Activated T-cell treated with anti-CD3 and anti-CD28 coated beads for 1 hour (primary cell): Measurements from ENCODE around the gene APC2.
A peak's percentile ranks its signal among the peaks of the same experiment; 100 is the strongest.

Experiments used
- DNase-seq: peaks from one replicate; pipeline ENCODE4 v3.0.0-alpha.2; 2020; ENCODE audit warnings: low read depth

The APC2 gene

DNA sequence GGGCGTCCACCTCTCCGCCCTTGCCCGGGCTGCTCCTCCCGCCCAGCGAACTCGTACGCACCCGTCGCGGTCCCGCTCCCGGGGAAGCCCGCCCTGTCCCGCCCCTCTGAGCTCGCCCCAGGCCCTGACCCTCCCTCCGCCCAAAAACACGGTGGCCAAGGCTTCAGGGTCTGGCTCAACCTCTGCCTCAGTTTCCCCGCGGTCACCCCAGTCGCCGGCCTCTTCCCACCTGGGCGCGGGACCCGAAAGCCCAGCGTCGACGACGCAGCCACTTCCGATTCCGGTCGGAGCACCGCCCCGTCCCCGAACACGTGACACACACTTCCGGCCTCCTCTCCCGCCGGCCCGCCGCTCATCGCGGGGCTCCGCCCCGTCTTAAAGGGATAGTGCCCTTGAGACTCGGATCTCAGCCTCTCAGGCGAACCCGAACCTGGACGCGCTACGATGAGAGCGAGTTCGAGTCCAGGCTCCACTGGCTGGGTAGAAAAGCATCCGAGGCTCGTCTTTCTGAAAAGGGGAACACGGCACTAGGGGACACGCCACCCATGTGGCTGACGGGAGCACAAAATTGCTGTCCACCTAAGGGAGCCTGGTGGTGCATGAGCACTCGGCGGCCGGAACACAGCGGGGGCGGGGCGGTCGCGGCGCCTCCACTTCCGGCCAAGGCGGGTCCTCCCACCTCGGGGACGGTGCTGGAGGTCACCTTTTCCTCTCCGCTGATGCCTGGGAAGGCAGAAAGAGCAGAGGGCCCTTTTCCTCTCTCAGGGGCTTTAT lies 29.2 kb downstream of the APC2 start, which contains the start of gene C19orf25:
TSS of gene C19orf25 (minus strand) at position 282 of the 774 bp plus-strand sequence. CDS start 312 bp downstream, outside the sequence.
- DNase-seq = peak; percentile 88

DNA sequence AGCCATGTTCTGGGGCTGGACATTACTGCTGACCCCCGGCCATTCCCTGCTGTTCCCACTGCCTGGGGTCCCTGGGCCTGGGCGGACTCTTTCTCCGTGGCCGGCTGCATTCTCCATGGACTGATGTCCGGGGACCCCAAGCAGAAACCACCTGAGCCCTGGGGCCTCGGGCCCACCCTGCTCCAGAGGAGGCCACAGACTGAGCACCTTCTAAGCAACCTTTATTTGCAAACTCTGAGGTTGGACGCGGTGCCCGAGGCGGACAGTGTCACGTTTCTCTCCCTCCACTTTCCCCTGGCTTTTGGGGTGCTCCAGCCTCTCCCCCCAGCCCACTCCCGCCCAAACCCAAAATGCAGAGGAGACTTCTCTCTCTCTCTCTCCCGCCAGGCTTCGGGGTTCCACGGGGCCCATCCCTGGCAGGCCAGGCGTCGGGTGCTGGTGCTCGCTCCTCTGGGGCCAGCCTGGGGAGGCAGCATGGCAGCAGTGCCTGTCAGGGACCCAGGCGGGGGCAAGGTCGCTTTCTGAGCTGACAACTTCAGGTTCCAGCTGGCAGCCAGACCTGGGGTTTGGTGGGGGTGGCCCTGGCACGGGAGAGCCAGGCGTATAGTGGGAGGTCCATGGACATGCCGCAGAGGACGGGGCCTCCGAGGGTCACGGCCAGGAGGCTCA lies 31.4 kb downstream of the APC2 start:
- DNase-seq = no peak

DNA sequence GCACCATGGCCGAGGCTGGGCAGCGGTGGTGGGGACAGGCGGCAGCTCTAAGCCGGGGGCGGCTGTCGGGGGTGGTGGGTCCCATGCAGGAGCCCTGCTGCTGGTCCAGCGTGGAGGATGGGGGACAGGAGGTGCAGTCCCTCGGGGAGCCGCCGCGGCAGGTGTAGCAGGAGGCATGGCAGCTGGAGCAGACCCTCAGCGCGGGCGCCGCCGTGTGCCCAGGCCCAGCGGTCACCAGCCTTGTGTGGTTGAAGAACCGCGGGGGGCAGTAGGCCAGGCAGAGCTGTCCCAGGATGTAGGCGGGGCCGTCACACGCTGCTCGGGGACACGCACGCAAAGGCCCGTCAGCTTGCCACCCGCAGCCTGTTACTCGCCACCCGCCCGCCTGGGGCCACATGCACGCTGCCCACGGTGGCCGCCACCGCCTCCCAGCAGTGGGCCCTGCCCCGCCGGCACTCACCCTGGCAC lies 32.0 kb downstream of the APC2 start:
- no peak for DNase-seq

DNA sequence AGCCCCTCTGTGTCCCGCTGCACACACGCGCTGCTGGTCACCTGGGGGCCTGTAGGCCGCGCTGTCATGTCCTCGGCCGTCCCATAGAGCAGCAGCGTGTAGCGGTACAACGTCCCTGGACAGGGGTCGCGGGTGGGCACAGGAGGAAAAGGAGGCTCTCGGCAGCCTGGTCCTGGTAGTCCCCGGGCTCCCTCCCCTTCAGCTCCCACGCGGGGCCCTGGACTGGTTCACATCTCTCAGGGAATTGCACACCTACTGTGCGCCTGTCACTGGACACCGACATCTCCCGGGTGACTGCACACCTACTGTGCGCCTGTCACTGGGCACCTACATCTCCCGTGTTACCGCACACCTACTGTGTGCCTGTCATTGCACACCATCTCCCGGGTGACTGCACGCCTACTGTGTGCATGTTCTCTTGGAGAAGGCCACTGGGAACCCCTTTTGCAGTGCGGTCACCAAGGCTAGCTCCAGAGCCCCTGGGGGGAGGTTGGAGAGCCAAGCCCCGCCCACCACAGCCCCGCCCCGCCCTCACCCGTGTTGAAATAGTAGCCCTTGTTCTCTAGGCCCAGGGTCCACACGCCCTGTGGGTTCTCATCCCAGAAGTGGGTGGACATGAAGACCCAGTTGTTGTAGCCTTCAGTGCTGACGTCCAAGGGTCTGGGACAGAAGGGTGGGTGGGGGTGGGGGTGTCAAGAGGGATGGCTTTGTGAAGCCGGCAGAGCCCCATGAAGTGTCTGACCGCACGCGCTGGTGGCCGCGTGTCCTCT lies 32.6 kb downstream of the APC2 start:
- DNase-seq = no peak

DNA sequence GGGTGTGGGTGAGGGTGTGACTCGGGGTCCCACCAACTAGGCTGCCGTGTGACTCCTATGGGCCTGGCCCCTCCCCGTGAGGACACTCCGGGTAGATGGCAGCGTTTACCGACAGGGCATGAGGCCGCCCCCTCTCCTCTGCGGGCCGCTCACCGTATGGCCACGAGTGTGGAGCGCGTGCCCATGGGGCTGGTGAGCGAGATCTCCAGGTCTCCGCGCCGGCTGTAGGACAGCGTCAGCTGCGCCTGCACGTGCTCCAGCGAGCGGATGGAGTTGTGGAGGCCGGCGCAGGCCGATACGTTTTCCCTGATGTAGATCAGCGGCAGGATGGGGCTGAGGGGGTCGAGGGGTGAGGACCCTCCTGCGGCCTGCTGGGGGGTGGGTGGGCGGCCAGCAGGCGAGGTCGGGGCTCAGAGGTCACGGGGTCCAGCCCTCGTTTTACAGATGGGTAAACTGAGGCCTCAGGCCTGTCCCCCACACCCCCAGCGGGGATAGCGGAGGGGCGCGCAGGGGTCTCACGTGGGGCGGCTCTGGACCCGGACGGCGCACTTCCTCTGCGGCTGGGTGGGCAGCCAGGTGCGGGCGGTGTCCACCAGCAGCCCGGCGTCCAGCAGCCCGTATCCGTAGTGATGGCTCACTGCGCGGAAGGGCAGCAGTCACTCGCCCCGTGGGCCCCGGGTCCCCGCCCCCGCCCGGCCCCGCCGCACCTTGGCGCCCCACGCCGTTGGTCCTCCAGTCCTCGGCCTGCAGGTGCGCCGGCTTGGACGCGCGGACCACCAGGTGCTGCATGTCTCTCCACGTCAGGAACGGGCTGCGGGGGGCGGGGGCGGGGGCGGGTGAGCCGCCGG lies 33.4 kb downstream of the APC2 start:
- DNase-seq = no peak

DNA sequence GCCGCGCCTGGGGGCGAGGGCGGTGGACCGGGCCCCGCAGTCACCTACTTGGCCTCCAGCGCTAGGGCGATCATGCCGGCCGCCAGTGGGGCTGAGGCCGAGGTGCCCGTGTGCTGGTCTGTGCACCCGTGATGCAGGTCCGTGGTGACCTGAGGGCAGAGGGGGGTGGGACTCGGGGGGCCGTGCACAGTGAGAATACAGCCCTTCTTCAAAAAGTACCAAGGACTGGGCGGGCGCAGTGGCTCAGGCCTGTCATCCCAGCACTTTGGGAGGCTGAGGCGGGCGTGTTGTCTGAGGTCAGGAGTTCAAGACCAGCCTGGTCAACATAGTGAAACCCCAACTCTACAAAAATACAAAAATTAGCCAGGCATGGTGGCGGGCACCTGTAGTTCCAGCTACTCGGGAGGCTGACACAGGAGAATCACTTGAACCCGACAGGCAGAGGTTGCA lies 34.1 kb downstream of the APC2 start:
- DNase-seq = no peak

DNA sequence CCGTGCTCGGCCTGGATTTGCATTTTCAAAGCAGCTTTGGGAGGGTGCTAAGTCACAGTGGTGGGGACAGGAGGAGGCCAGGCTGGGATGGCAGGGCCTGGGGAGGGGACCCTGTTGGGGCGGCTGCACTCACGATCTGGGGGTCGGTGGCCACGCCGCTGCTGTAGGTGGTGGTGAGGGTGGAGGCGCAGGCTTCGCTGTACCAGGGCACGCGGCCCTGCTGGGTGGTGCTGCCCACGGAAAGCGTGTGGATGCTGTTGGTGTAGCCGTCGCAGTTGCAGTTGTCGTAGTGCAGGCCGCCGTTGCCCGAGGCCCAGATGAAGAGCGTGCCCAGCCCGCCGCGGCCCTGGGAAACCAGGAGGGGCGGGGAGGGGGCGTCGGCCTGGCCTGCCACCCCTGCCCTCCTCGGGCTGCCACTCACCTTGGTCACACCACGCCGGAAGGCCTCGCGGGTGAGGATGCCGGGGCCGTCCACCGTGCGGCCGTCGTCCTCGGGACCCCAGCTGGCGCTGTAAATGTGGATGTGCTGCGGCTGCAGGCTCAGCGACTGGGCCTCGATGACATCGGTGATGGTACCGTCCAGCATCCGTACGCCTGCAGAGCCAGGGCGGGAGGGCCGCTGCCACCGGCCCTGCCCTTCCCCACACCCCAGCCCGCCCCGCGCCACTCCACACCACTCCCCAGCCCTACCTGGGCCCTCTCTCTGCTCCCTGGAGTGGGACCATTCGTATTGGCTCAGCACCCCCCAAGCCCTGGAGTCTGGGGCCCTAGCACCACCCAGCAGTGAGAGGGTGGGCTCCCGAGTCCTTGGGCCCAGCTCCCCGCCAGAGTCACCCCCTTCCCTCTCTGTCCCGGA lies 37.0 kb downstream of the APC2 start:
- no peak for DNase-seq

DNA sequence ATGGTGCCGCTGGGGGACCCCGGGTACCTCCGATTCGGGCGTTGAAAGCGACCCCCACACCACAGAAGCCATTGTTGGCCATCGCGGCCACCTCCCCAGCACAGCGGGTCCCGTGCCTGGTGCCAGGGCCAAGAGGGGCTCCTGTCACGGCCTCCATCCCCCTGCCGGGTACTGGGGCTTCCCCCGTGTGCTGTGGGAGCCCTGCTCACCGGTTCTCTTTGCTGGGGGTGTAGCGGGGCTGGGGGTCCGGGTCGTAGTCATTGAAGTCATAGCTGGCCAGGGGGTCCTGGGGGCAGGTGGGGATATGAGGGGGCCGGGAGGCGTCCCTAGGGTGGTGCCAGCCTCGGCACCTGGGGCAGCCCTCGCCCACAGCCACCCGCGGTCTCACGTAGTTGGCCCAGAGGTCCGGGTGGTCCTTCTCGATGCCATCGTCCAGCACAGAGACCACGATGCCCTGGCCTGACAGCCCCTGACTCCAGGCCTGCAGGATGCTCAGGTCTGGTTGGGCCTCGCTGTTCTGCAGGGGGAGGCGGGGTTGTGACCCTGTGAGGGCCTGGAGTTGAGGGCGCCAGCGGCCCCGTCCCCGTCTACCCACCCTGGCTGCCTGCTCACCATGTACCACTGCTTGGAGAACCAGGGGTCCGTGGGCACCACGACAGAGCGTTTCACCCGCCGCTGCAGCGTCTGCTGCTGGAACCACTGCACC lies 37.8 kb downstream of the APC2 start:
- DNase-seq = no peak

DNA sequence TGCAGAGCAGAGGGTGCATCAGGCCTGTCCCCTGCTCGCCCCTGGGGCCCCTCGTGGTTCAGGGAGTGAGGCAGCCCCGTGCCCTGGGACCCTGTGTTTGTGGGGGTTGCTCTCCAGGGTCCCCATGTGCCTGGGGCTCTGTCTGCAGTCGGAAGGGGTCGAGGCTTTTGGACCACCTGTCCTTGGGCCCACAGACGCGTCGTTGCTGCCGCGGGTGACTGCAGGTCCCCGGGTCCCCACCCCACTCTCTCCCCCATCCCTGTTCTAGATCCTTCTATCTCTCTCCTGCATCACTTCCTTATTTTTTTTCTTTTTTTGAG lies 38.3 kb downstream of the APC2 start:
- no peak for DNase-seq

DNA sequence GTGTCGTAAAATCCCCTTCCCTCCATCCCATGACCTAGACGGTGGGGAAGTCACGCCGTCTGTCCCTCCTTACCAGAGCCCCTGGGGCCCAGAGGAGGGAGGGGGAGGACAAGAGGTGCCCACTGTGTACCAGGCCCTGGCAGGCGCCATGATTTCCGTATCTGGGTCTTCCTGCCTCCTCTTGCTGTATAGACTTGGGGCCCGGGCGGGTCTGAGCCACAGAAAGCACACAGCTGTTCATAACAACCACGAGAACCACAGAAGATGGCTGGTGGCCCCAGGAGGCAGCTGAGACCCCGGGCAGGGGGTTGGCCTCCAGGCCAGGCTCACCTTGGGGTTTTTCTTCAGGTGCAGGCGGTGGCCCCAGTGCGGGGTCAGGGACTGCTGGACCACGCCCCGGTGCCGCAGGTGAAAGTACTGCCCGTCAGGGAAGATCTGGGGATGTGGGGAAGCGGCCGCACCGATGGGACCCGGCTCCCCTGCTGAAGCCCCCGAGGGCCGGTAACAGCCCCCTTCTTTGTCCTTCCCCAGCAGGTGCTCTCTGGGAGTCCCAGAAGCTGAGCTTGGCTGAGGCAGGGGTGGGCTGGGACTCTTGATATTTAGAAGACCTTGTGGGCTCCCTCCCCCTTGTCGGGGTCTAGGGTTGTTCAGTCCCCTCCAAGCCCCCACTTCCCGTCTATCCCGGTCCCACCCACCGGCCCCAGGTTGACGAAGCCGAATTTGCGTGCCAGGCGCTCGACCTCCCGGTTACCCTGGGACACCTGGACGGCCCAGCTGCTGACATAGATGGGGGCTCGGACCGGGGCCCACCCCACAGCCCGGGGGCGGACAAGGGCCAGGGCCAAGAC lies 39.8 kb downstream of the APC2 start:
- DNase-seq = no peak

DNA sequence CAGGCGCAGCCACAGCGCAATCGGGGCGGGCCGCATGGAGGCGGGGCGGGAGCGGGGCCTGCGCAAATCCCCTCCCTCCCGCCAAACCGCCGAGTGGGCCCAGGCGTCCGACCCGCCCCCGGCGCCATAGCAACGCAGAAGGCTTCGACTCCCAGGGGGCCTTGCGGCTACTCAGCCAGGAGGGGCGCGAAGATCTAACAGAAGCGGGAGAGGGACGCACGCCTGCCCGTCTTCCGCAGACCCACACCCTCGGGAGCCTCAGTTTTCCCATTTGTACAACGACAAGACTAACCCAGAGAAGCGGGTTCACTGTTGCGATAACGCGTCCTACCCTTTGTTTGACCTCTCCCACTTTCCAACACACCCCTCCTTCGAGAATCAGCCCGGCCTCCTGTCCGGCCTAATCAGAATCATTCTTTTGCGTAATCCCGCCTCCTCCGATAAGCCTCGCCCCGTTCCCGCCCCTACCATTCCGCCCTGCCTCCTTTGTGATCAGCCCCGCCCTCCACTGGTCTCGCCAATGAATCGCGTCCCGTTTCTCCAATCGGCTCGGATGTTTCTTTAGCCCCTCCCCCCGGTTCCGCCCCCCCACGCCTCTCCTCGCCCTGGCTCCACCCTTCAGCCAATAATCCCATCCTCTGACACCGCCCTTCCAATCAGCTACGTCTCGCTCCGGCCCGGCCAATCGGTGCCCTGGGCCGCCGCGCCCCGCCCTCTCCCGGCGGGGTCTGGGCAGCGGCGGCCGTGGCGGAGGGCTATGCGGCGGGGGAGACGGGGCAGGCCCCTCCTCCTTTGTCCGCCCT lies 40.6 kb downstream of the APC2 start, which contains the start of gene PCSK4:
TSS of gene PCSK4 (minus strand) at position 40 of the 803 bp plus-strand sequence. CDS start at position 36, 4 bp downstream.
- DNase-seq = peak; percentile 98

DNA sequence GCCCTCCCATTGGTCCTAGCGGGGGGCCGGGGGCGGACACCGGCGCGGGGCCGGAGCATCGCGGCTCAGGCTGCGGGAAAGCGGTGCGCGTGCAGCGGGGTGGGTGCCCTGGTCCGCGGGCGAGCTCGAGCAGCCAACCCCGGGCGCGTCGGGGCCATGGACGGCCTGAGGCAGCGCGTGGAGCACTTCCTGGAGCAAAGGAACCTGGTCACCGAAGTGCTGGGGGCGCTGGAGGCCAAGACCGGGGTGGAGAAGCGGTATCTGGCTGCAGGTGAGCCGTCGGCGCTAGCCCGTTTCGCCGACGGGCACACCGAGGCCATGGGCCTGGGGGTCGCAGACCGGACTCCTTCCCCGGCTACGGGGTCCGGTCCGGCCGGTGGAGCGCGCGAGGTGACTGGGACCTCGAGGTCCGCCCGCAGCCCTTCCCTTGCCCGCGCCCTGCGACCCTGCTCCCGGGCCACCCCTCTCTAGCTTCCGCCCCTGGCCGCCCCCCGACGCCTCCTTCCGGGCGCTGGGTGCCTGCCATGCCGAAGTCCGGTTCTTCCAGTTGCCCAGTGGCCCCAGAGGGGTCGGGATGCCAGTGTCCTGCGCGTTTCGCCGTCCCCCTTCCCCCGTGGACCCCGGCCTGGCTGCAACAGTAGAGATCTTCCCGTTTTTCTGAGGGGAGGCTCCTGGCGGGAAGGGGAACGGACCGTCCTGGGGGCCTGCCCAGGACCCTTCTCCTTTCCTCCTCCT lies 41.4 kb downstream of the APC2 start, which contains the start of gene REEP6:
TSS of gene REEP6 (plus strand) at position 68 of the 735 bp plus-strand sequence. CDS start at position 157, 89 bp downstream.
- DNase-seq = no peak

DNA sequence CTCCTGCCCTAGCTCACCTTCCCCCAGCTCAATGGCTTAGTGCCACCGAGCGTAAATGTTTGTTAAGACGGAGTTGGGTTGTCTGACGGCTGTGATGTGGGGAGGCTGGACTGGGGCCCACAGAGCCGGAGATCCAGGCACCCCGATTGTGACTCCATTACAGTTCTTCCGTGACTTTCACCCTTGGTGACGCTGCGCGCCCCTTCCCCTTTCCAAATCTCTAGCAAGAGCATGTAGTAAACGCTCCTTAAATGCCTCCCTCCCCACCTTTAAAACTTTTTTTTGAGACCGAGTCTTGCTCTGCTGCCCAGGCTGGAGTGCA lies 41.9 kb downstream of the APC2 start:
- DNase-seq = no peak

DNA sequence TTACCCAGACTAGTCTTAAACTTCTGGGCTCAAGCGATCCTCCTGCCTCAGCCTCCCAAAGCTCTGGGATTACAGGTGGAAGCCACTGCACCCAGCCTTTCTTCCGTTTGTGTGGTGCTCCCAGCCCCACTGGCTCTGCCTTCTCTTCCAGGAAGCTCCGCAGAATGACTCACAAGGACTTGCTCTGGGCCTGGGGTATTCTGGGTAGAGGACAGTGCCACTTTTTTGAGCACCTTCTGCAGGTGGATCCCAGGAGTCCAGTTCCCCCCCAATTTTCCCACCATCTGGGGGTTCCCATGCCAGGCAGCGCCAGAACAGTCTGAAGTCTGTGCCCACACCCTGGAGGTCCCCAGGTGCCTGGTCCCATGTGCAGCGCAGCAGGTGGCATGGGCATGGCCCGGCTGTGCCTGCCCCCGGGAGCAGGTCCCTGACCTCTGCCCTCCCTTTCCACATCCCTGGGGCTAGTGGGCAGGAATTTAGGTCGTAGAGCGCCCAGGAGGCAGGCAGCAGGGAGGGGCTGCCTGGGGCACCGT lies 42.6 kb downstream of the APC2 start:
- no peak for DNase-seq

DNA sequence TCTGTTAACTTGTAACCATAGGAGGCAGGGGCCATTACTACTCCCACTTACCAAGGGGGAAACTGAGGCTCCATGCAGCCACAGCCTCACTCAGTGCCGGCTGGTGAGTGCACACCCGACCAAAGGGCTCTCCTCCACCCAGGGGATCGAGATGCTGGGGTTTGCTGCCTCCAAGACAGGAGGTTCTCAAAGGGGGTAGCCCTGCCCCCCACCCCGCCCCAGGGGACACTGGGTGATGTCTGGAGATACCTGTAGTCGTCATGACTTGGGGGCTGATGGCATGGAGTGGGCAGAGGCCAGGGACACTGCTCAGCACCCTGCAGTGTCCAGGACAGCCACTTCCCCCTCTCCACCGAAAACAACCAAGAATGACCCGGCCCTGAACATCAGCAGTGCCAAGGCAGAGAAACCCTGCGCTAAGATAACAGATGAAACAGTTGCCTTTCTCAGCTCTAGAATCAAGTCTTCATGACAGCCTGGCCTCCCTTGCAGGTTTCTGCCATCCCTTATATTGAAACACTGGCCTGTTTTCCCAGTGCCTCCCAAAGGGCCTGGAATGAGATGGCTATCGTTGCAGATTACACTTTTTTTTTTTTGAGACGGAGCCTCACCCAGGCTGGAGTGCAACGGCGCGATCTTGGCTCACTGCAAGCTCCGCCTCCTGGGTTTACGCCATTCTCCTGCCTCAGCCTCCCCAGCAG lies 44.3 kb downstream of the APC2 start:
- no peak for DNase-seq

DNA sequence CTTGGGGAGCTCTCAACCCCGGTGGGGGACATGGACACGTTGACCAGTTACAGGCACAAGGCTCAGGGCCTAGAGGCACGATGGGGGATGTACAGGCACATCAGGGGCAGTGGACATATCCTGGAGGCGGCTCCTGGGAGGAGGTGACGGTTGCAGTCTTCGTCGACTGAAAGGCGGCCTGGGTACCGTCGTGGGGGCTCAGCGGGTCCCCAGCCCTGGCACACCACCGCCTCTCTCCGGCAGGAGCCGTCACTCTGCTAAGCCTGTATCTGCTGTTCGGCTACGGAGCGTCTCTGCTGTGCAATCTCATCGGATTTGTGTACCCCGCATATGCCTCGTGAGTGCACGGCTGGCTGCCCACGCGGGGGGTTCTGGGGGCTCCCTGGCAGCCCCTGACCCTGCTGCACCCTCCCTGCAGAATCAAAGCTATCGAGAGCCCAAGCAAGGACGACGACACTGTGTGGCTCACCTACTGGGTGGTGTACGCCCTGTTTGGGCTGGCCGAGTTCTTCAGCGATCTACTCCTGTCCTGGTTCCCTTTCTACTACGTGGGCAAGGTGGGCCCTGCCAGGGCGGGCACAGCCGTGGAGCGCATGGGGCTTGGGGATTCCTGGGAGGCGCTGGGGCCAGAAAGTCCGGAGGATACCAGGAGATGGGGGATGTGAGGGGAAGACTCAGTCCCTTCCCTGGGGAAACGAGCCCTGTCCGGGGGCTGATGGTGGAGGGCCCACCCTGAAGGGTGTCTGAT lies 45.3 kb downstream of the APC2 start:
- no peak for DNase-seq
